B cell (primary cell): ENCODE measurements around the gene MDC1. TPM values are rescaled to one million over a fixed set of nuclear protein-coding genes. Genes with fewer than 3 reads are reported as not detected.

Experiments used
- ATAC-seq: fragments of 200-7000 bp; cut with Tn5 transposase; one replicate; pipeline ENCODE4 v1.10.0; 2021; ENCODE audit warnings: low read depth, mild to moderate bottlenecking, moderate number of reproducible peaks, moderate library complexity
- CTCF ChIA-PET: fragments of 350-600 bp; sonication (Branson Sonifier 250); formaldehyde crosslinking; loops from one replicate; lab custom pipeline; 2021; ENCODE audit warnings: antibody characterized with exemption, inconsistent platforms; lab: Charles Lee
- POLR2A ChIA-PET: fragments of 350-600 bp; sonication (Branson Sonifier 250); formaldehyde crosslinking; loops from one replicate; lab custom pipeline; 2021; ENCODE audit warnings: antibody characterized with exemption; lab: Charles Lee
- DNase-seq: peaks from one replicate; pipeline ENCODE4 v3.0.0; 2013
- H2AFZ ChIP-seq: 2 replicates; pipeline ENCODE4 v1.6.1; 2012; ENCODE audit warnings: mild to moderate bottlenecking, low read depth, low read length; ENCODE audit not compliant: insufficient read depth, poor library complexity, severe bottlenecking
- H3K27ac ChIP-seq, 2 donors: 1 replicate in 1 of 2; 2 replicates in 1 of 2; pipeline ENCODE4 v1.5.1; 2012 to 2013; ENCODE audit warnings: low read length in 2 of 2, mild to moderate bottlenecking in 2 of 2, moderate library complexity in 1 of 2
- H3K27me3 ChIP-seq, 4 experiments: fragments of 200-600 bp in 1 of 4; sonication (generic) in 1 of 4; replicated peaks in 1 of 4; 1 replicate in 2 of 4; 2 replicates in 2 of 4; pipeline versions ENCODE4 v1.6.1 to v1.7.0; 2013 to 2016; ENCODE audit warnings: low read length in 3 of 4, mild to moderate bottlenecking in 2 of 4, mixed read lengths in 1 of 4, moderate library complexity in 1 of 4; ENCODE audit not compliant: insufficient read depth in 4 of 4, control insufficient read depth in 3 of 4; ENCODE audit errors: control extremely low read depth in 1 of 4
- H3K36me3 ChIP-seq, 2 experiments: replicated peaks in 1 of 2; 1 replicate in 1 of 2; 2 replicates in 1 of 2; pipeline versions ENCODE4 v1.6.1 to v1.7.1; 2013; ENCODE audit warnings: low read length in 1 of 2; ENCODE audit not compliant: insufficient read depth in 2 of 2, control insufficient read depth in 1 of 2; ENCODE audit errors: control extremely low read depth in 1 of 2, extremely low read depth in 1 of 2
- H3K4me1 ChIP-seq, 2 donors: fragments of 200-600 bp in 1 of 2; sonication (generic) in 1 of 2; 1 replicate in 1 of 2; 2 replicates in 1 of 2; pipeline versions ENCODE4 v1.5.1 to v1.6.1; 2013 to 2017; ENCODE audit warnings: low read length in 2 of 2; ENCODE audit not compliant: control insufficient read depth in 2 of 2, insufficient read depth in 2 of 2
- H3K4me2 ChIP-seq: replicated peaks from 2 replicates; pipeline ENCODE3; 2012; ENCODE audit warnings: mild to moderate bottlenecking, low read depth, low read length; ENCODE audit not compliant: poor library complexity, severe bottlenecking
- H3K4me3 ChIP-seq, 5 experiments: fragments of 200-600 bp in 1 of 5; sonication (generic) in 1 of 5; 1 replicate in 3 of 5; 2 replicates in 2 of 5; pipeline versions ENCODE4 v1.5.1 to v1.7.0; 2011 to 2016; ENCODE audit warnings: low read length in 4 of 5, mild to moderate bottlenecking in 4 of 5, low read depth in 2 of 5, control low read depth in 1 of 5, moderate library complexity in 1 of 5; ENCODE audit not compliant: insufficient read depth in 1 of 5; ENCODE audit errors: control extremely low read depth in 1 of 5, extremely low read depth in 1 of 5
- H3K79me2 ChIP-seq: fragments of 200-600 bp; sonication (generic); one replicate; pipeline ENCODE4 v1.6.0; 2016; ENCODE audit warnings: low read length; ENCODE audit not compliant: control insufficient read depth, insufficient read depth
- H3K9ac ChIP-seq: fragments of 200-600 bp; sonication (generic); 2 replicates; pipeline ENCODE4 v1.6.1; 2017; ENCODE audit warnings: mild to moderate bottlenecking, low read length, moderate library complexity
- H3K9me3 ChIP-seq, 3 donors: one replicate each; pipeline versions ENCODE4 v1.6.1 to v1.7.1; 2013; ENCODE audit warnings: low read length in 2 of 3; ENCODE audit not compliant: control insufficient read depth in 2 of 3, insufficient read depth in 1 of 3; ENCODE audit errors: control extremely low read depth in 1 of 3
- H4K20me1 ChIP-seq: 2 replicates; pipeline ENCODE4 v1.6.0; 2012; ENCODE audit warnings: mild to moderate bottlenecking, low read length; ENCODE audit not compliant: insufficient read depth, control insufficient read depth, poor library complexity, severe bottlenecking
- H3K27ac Mint-ChIP-seq: one replicate; pipeline ENCODE4 v1.8.0; 2021; ENCODE audit warnings: mixed read lengths
- H3K27me3 Mint-ChIP-seq: one replicate; pipeline ENCODE4 v1.8.0; 2021; ENCODE audit warnings: mixed read lengths
- H3K4me1 Mint-ChIP-seq: one replicate; pipeline ENCODE4 v1.8.0; 2021; ENCODE audit warnings: mixed read lengths
- H3K4me3 Mint-ChIP-seq: one replicate; pipeline ENCODE4 v1.8.0; 2021; ENCODE audit warnings: mixed read lengths
- H3K9me3 Mint-ChIP-seq: one replicate; pipeline ENCODE4 v1.8.0; 2022; ENCODE audit warnings: mixed read lengths; ENCODE audit not compliant: insufficient read depth
- CTCF ChIP-seq: fragments of 200-600 bp; IDR thresholded peaks from one replicate; pipeline ENCODE4 v1.8.0; 2022; ENCODE audit warnings: antibody characterized with exemption, mild to moderate bottlenecking
- EZH2 ChIP-seq: IDR thresholded peaks from 2 replicates; pipeline ENCODE4 v1.6.1; 2012; ENCODE audit warnings: borderline replicate concordance, low read depth, mild to moderate bottlenecking, moderate library complexity, low read length; ENCODE audit not compliant: insufficient read depth, poor library complexity, severe bottlenecking
- WGBS: methylation state at CpG from one replicate; pipeline ENCODE4 v1.1.5; 2013; ENCODE audit warnings: missing lambda C conversion rate; ENCODE audit not compliant: insufficient coverage; 5-methylcytosine and 5-hydroxymethylcytosine counted together
- intact Hi-C: fragments of 100-400 bp; cut with micrococcal nuclease; formaldehyde crosslinking; loops from one replicate; pipeline ENCODE4 v1.10.0; 2022
- polyA plus RNA-seq: library from polyadenylated mRNA; depleted of rRNA; stranded (reverse); fragments of >200 nt; gene quantifications from 2 replicates; pipeline ENCODE4 v1.2.3, GENCODE V29; 2012
- total RNA-seq, 2 donors: library from RNA; stranded (reverse); fragments of 120-200 nt in 1 of 2; gene quantifications; 1 replicate in 1 of 2; 2 replicates in 1 of 2; pipeline versions ENCODE4 v1.2.3 to v1.2.4, GENCODE V29; 2013 to 2022

Gene MDC1
- total and polyA plus RNA-seq, 2 donors (not counting 1 experiment from before 2014, with no cell fraction given): 24.9 to 87.4 TPM

- intact Hi-C loops: loop anchor here (1.0 kb wide), 2 partner anchors 149 to 164 kb away; partner anchors contain the start of genes ABCF1 and GNL1
- Mint-ChIP-seq H3K4me1 (peaks cover 63% of the 10 kb centered on the region), H3K27me3 (no peaks in the 10 kb centered on the region), H3K4me3 (peak overlapping the region; percentile 90), H3K27ac (peak overlapping the region; percentile 90), H3K9me3 (no peaks in the 10 kb centered on the region)
- TF ChIP-seq CTCF (no peak), EZH2 (no peak)
- H3K36me3 ChIP-seq: peaks cover 2 to 33% of the 10 kb centered on the region in 2 experiments
- peak overlapping the region; percentile 39 for H2AFZ ChIP-seq
- H3K9me3 ChIP-seq: no peaks in the 10 kb centered on the region
- H3K79me2 ChIP-seq: peaks cover 73% of the 10 kb centered on the region
- WGBS: under 1% methylated on average over 29 of the region's 29 CpGs
- peaks cover 31 to 49% of the 10 kb centered on the region in 2 donors for H3K4me1 ChIP-seq
- peak overlapping the region; percentile 83 for H3K4me2 ChIP-seq
- CTCF ChIA-PET: interaction anchor here (0.6 to 22.5 kb wide), 12 partner anchors 8 to 356 kb away, joined by 3 to 963 read pairs (median 14); partner anchors contain the start of genes ATAT1, DHX16 and NRM
- POLR2A ChIA-PET: interaction anchor here (0.6 to 9.8 kb wide), 5 partner anchors 15 to 105 kb away, joined by 6 to 216 read pairs (median 17); partner anchors contain the start of genes MRPS18B and PPP1R10
- peak overlapping the region; percentile 74 to 99 (median 92) for H3K4me3 ChIP-seq
- peak overlapping the region; percentile 82 to 84 for H3K27ac ChIP-seq
- peak overlapping the region; percentile 78 for H3K9ac ChIP-seq
- no peaks in the 10 kb centered on the region for H3K27me3 ChIP-seq
- ATAC-seq: peak; percentile 4
- DNase-seq: peak; percentile 81
- H4K20me1 ChIP-seq: peaks cover 39% of the 10 kb centered on the region
These were observed 3.7 kb upstream of the MDC1 start for GRCh38 chr6:30720738-30721197.
